Measurements from ENCODE around the gene GOLGA6D. TPM values are rescaled to one million over a fixed set of nuclear protein-coding genes. Genes with fewer than 3 reads are reported as not detected.

The GOLGA6D gene
- total and polyA plus RNA-seq, 4 donors, result 0.12 TPM; not detected in 3

GRCh38 chr15:75235051-75235673 is 47.5 kb upstream of the GOLGA6D start:
- H3K27me3 ChIP-seq (ENCODE audit: control insufficient read depth in 3 of 3, insufficient read depth in 3 of 3, low read length in 2 of 3), result peaks cover 0 to 4% (median 0%) of the 10 kb centered on the region in 3 donors
- 85 to 89% methylated on average over 10 of the region's 10 CpGs for WGBS, 2 donors
- no peak overlapping the region for H3K4me3 ChIP-seq
- H3K4me1 ChIP-seq (ENCODE audit: control insufficient read depth in 5 of 5, insufficient read depth in 5 of 5, low read length in 5 of 5), result peaks cover 0 to 4% (median 0%) of the 10 kb centered on the region in 5 donors
- no peaks in the 10 kb centered on the region for H3K9me3 ChIP-seq (ENCODE audit: control insufficient read depth in 4 of 4, insufficient read depth in 3 of 4, low read length in 3 of 4)
- DNase-seq (no peak), ATAC-seq (ENCODE audit: insufficient read depth, low FRiP score) (no peak)
- no peak overlapping the region for H3K9ac ChIP-seq (ENCODE audit: insufficient read depth in 1 of 2, low read length in 2 of 2)
- no peaks in the 10 kb centered on the region for H3K36me3 ChIP-seq (ENCODE audit: control insufficient read depth in 4 of 4, insufficient read depth in 4 of 4, low read length in 4 of 4)
- TF ChIP-seq CTCF (IDR thresholded peaks at IDR 0.05; ENCODE audit: control extremely low read depth, extremely low read depth), result no peak
- H3K27ac ChIP-seq (ENCODE audit: low read depth in 1 of 2, low read length in 1 of 2), result no peak overlapping the region

- Histone ChIP-seq H3K4me1 (ENCODE audit: control insufficient read depth in 5 of 5, insufficient read depth in 5 of 5, low read length in 5 of 5) (no peaks in the 10 kb centered on the region), H3K27ac (ENCODE audit: low read depth in 1 of 2, low read length in 1 of 2) (no peak overlapping the region), H3K9ac (ENCODE audit: insufficient read depth in 1 of 2, low read length in 2 of 2) (no peak overlapping the region), H3K4me3 (no peak overlapping the region), H3K36me3 (ENCODE audit: control insufficient read depth in 4 of 4, insufficient read depth in 4 of 4, low read length in 4 of 4) (no peaks in the 10 kb centered on the region), H3K9me3 (ENCODE audit: control insufficient read depth in 4 of 4, insufficient read depth in 3 of 4, low read length in 3 of 4) (no peaks in the 10 kb centered on the region), H3K27me3 (ENCODE audit: control insufficient read depth in 3 of 3, insufficient read depth in 3 of 3, low read length in 2 of 3) (peaks cover 0 to 8% (median 0%) of the 10 kb centered on the region in 3 donors)
- ATAC-seq (ENCODE audit: insufficient read depth, low FRiP score), result no peak
- 86 to 89% methylated on average over 11 of the region's 11 CpGs for WGBS, 2 donors
- DNase-seq, result no peak
- no peak for TF ChIP-seq CTCF (IDR thresholded peaks at IDR 0.05; ENCODE audit: control extremely low read depth, extremely low read depth)
Observed at GRCh38 chr15:75235760-75236729, 46.6 kb upstream of the GOLGA6D start.

GRCh38 chr15:75237316-75237982 is 45.2 kb upstream of the GOLGA6D start:
- Histone ChIP-seq H3K4me1 (ENCODE audit: control insufficient read depth in 5 of 5, insufficient read depth in 5 of 5, low read length in 5 of 5) (no peaks in the 10 kb centered on the region), H3K27ac (ENCODE audit: low read depth in 1 of 2, low read length in 1 of 2) (no peak overlapping the region), H3K27me3 (ENCODE audit: control insufficient read depth in 3 of 3, insufficient read depth in 3 of 3, low read length in 2 of 3) (peaks cover 0 to 4% (median 0%) of the 10 kb centered on the region in 3 donors), H3K9ac (ENCODE audit: insufficient read depth in 1 of 2, low read length in 2 of 2) (no peak overlapping the region), H3K36me3 (ENCODE audit: control insufficient read depth in 4 of 4, insufficient read depth in 4 of 4, low read length in 4 of 4) (no peaks in the 10 kb centered on the region), H3K9me3 (ENCODE audit: control insufficient read depth in 4 of 4, insufficient read depth in 3 of 4, low read length in 3 of 4) (no peaks in the 10 kb centered on the region), H3K4me3 (no peak overlapping the region)
- ATAC-seq (ENCODE audit: insufficient read depth, low FRiP score) (no peak), DNase-seq (no peak)
- 72 to 91% methylated on average over 11 of the region's 11 CpGs for WGBS, 2 donors
- no peak for TF ChIP-seq CTCF (IDR thresholded peaks at IDR 0.05; ENCODE audit: control extremely low read depth, extremely low read depth)
